ENCODE results near the gene GZMM. TPM values are rescaled to one million over a fixed set of nuclear protein-coding genes. Genes with fewer than 3 reads are reported as not detected.

GZMM gene
- polyA plus RNA-seq, 6 donors from 2014 or later = 0.40 to 1.5 (median 1.0) TPM; not detected in 2

DNA sequence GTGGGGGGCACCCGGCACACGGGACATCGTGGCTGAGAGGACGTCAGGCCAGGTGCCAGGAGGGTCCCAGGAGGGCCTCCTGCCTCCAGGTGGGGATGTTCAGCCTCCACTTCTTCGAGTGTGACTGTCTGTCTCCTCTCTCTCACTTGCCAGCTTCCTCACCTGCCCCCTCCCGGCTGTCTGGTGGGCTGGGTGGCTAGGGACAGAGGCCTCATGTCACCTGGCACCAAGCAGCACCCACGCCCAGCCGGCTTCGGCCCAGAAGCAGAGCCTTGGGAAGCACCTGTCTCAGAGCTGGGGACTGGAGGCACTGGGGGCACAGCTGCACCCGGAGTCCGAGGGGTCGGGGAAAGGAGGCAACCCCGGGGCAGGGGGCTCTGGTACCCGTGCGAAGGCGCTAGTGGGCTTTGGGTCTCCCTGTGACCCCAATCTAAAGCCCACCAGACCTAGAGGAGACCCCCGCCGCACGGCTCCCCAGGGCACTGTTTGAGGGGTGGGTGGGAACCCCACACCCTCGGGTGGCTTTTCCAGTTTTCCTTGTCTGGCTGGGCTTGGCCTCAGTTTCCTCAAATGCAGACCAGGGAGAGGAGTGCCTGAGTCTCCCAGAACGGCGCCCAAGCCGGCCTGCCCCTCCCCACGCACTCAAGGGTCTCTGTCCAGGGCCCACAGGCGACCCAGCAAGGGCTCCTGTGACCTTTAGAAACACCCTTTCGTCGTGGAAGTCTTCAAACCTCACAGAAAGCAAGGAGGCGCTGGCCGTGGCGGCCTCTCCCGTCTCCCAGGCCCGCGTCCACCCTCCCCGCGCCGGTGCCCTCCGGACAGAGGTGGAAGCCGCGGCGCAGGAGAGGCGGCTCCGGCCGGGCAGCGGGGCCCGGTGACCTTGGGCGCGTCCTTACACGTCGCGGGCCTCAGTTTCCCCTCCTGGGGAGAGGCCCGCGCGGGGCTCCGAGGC is 45.2 kb downstream of the GZMM start:
- H3K9me3 Mint-ChIP-seq = no peaks in the 10 kb centered on the region
- H3K27me3 Mint-ChIP-seq = peaks cover 4 to 51% (median 11%) of the 10 kb centered on the region in 3 donors
- DNase-seq = peak; percentile 27
- peak overlapping the region in 1 of 6 donors; percentile 44 for H3K27ac Mint-ChIP-seq
- ATAC-seq (ENCODE audit: low read depth in 2 of 2) = peak; percentile 7 to 13
- peaks cover 2 to 7% (median 5%) of the 10 kb centered on the region in 3 donors for H3K4me1 Mint-ChIP-seq
- no peaks in the 10 kb centered on the region for H3K36me3 Mint-ChIP-seq
- peak overlapping the region in 7 of 8 donors; percentile 55 to 81 (median 64) for H3K4me3 Mint-ChIP-seq

DNA sequence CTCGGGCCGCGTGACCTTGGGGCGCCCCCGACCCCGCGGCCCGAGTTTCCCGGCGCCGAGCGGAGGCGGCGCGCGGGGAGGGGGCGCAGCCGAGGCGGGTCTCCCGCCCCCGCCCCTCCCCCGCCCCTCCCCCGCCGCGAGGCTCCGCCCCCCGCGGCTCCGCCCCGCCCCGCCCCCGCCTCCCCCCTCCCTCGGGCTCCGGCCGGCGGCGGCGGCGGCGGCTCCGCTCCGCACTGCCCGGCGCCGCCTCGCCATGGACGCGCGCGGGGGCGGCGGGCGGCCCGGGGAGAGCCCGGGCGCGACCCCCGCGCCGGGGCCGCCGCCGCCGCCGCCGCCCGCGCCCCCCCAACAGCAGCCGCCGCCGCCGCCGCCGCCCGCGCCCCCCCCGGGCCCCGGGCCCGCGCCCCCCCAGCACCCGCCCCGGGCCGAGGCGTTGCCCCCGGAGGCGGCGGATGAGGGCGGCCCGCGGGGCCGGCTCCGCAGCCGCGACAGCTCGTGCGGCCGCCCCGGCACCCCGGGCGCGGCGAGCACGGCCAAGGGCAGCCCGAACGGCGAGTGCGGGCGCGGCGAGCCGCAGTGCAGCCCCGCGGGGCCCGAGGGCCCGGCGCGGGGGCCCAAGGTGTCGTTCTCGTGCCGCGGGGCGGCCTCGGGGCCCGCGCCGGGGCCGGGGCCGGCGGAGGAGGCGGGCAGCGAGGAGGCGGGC is 46.0 kb downstream of the GZMM start, which contains the start of gene HCN2:
TSS of gene HCN2 (plus strand) at position 189 of the 703 bp plus-strand sequence. CDS start at position 254, 65 bp downstream.
- peaks cover 4 to 59% (median 13%) of the 10 kb centered on the region in 3 donors for H3K27me3 Mint-ChIP-seq
- peak within 1 kb of the TSS in 1 of 6 donors; percentile 44 for H3K27ac Mint-ChIP-seq
- H3K9me3 Mint-ChIP-seq = no peaks in the 10 kb centered on the region
- H3K4me3 Mint-ChIP-seq = peak within 1 kb of the TSS in 7 of 8 donors; percentile 55 to 81 (median 64)
- no peak for DNase-seq
- peaks cover 2 to 7% (median 5%) of the 10 kb centered on the region in 3 donors for H3K4me1 Mint-ChIP-seq
- no peak for ATAC-seq (ENCODE audit: low read depth in 2 of 2)
- no peaks in the 10 kb centered on the region for H3K36me3 Mint-ChIP-seq

DNA sequence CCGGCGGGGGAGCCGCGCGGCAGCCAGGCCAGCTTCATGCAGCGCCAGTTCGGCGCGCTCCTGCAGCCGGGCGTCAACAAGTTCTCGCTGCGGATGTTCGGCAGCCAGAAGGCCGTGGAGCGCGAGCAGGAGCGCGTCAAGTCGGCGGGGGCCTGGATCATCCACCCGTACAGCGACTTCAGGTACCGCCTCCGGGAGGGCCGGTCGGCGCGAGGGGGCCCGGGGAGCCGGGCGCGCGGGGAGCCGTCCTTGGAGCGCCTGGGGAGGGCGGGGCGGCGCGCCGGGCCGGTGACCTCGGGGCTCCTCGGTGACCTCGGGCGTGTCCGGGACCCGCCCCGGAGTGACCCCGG is 46.5 kb downstream of the GZMM start:
- Mint-ChIP-seq H3K36me3 (no peaks in the 10 kb centered on the region), H3K27ac (no peak overlapping the region), H3K9me3 (no peaks in the 10 kb centered on the region), H3K4me1 (peaks cover 2 to 7% (median 5%) of the 10 kb centered on the region in 3 donors), H3K4me3 (peak overlapping the region in 4 of 8 donors; percentile 35 to 57 (median 48)), H3K27me3 (peaks cover 4 to 61% (median 18%) of the 10 kb centered on the region in 3 donors)
- ATAC-seq (ENCODE audit: low read depth in 2 of 2) (peak; percentile 43 to 50), DNase-seq (peak; percentile 28)

DNA sequence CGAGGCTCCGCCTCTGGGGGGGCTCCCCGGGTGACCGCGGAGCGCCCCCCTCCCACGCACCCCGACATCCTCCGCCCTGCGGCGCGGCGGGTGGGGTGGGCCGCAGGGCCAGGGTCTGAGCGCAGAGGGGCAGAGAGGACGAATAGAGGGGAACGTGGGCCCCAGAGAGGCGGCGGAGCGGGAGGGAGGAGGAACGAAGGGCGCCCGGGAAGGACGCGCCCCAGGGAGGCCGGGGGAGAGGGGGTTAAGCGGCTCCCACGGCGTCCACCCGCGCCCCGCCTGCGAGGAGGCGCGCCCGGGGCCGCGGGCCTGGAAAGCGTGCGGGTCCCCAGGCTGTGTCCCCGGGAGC is 46.9 kb downstream of the GZMM start:
- ATAC-seq (ENCODE audit: low read depth in 2 of 2) (no peak), DNase-seq (no peak)
- Mint-ChIP-seq H3K27ac (no peak overlapping the region), H3K36me3 (no peaks in the 10 kb centered on the region), H3K4me3 (no peak overlapping the region), H3K9me3 (no peaks in the 10 kb centered on the region), H3K4me1 (peaks cover 2 to 7% (median 5%) of the 10 kb centered on the region in 3 donors), H3K27me3 (peaks cover 4 to 62% (median 21%) of the 10 kb centered on the region in 3 donors)

DNA sequence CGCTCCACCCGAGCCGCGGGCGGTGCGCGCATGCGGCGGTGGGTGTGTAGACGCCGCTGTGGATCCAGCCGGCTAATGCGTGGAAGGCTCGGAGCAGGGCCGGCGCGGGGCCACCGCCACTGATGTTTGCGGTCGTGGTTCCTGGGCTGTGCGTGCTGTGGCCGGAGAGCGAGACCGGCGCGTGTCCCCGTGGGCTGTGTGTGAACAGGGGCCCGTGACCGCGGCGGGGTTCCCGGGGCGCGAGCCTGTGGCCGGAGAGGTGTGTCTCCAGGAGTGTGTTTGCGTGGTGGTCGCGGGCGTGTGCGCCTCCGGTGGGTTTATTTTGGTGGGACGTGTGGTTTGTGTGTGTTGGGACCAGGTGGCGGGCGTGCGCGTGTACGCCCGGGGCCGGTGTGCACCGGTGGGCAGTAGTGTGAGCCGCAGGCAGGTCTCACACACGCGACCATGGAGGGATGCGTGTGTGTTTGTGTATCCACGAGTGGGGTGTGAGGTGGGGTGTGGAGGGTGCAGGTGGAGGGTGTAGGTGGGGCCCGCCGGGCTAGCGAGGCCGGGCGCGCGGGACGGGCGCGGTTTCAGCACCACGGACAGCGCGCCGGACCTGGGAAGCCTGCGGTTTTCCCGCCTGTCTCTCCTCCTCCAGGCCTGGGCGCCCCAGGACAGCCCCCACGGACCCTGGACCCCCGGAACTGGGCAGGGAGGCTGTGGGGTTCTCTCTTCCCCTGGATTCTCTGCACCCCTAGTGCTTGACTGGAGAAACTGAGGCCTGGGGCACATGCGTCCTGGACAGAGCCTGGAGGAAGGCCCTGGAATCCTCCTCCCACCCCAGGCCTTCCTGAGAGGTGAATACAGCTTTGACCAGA is 47.5 kb downstream of the GZMM start:
- DNase-seq = no peak
- Mint-ChIP-seq H3K4me3 (peak overlapping the region in 5 of 8 donors; percentile 11 to 86 (median 41)), H3K27ac (peak overlapping the region in 1 of 6 donors; percentile 32), H3K9me3 (no peaks in the 10 kb centered on the region), H3K36me3 (no peaks in the 10 kb centered on the region), H3K27me3 (peaks cover 4 to 58% (median 21%) of the 10 kb centered on the region in 3 donors), H3K4me1 (peaks cover 2 to 7% (median 5%) of the 10 kb centered on the region in 3 donors)
- no peak for ATAC-seq (ENCODE audit: low read depth in 2 of 2)

DNA sequence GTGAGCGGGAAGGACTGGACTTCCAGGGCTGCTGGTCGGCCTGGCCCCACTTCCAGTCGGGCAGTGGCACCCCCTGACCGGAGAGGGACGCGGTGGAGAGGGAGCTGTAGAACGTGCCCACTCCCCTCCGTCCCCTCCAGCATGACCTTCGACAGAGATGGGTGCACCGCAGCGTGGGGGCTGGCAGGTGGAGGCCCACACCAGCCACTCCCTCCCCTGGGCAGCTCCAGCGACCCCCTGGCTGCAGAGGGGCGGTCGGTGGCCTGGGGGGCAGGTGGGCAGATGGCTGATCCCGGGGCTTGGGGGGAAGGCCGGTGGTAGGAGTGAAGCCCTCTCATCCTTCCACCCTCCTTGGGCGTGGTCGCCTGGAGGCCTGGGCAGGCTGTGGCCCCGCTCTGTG is 48.2 kb downstream of the GZMM start:
- Mint-ChIP-seq H3K4me3 (no peak overlapping the region), H3K27me3 (peaks cover 4 to 55% (median 21%) of the 10 kb centered on the region in 3 donors), H3K27ac (peak overlapping the region in 1 of 6 donors; percentile 72), H3K9me3 (no peaks in the 10 kb centered on the region), H3K36me3 (no peaks in the 10 kb centered on the region), H3K4me1 (peaks cover 2 to 7% (median 5%) of the 10 kb centered on the region in 3 donors)
- ATAC-seq (ENCODE audit: low read depth in 2 of 2) = no peak
- DNase-seq = no peak

DNA sequence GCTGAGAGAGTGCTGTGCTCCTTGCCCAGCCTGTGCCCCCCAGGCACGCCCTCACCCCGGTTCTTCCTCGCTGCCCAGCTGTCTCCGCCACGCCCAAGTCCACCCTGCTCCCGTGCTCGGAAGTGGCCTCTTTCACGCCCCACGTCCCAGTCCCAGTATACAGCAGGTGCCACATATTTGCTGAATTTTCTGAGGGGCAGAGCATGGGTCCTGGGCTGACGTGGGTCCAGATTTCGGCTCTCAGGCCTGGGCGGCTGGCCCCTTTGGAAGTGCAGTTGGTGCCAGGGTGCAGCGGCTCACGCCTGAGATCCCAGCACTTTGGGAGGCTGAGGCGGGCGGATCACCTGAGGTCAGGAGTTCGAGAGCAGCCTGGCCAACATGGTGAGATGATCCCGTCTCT is 49.2 kb downstream of the GZMM start:
- no peak for DNase-seq
- Mint-ChIP-seq H3K27me3 (peaks cover 1 to 54% (median 21%) of the 10 kb centered on the region in 3 donors), H3K27ac (no peak overlapping the region), H3K36me3 (no peaks in the 10 kb centered on the region), H3K9me3 (no peaks in the 10 kb centered on the region), H3K4me1 (peaks cover under 1 to 6% (median 5%) of the 10 kb centered on the region in 3 donors), H3K4me3 (peak overlapping the region in 1 of 8 donors; percentile 57)
- ATAC-seq (ENCODE audit: low read depth in 2 of 2) = no peak

DNA sequence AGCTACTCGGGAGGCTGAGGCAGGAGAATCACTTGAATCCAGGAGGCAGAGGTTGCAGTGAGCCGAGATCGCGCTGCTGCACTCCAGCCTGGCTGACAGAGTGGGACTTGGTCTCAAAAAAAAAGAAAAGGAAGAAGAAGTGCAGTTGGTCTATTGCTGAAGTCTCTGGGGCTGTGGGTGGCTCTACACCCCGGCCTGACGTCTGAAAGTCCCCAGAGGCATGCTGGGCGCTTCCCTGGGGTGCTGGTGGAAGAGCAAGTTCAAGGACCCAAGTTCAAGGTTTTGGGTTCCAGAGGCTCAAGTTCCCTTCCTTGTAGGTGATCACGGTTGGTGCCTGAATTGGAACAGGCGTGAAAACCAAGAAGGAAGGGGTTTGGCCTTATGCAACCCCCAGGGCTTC is 49.7 kb downstream of the GZMM start:
- ATAC-seq (ENCODE audit: low read depth in 2 of 2) (peak in 1 of 2 donors; percentile 52), DNase-seq (no peak)
- Mint-ChIP-seq H3K27ac (peak overlapping the region in 1 of 6 donors; percentile 84), H3K4me3 (peak overlapping the region in 3 of 8 donors; percentile 39 to 45 (median 41)), H3K27me3 (peaks cover 0 to 49% (median 17%) of the 10 kb centered on the region in 3 donors), H3K4me1 (peaks cover 0 to 5% (median 3%) of the 10 kb centered on the region in 3 donors), H3K9me3 (no peaks in the 10 kb centered on the region), H3K36me3 (no peaks in the 10 kb centered on the region)

DNA sequence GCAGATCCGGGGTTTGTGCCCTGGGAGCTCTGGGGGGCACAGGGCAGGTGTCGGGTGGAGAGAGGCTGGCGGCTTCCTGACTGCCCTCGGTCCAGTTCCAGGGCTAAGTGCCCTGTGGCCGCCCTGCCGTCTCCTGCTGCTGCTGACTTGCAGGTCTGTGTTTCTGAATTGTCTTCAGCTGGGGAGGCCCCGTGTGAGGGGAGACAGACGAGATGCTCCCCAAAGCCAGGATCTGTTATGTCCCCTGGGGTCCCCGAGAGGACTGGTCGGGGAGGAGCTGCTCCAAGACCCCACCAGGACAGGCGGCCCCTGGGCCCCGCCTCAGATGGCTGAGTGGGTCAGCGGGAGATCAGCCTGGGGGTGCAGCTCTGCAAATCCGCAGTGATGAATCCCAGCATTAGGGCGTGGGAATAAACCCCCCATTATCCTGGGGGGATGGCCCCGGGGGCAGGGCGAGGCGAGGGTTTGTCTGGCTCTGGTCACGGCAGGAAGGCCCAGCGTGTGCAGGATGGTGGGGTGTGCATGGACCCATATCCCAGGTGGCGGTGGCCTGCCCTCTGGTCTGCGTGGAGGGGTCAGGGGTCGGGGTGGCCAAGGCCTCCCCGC is 50.5 kb downstream of the GZMM start:
- no peak for ATAC-seq (ENCODE audit: low read depth in 2 of 2)
- peaks cover 0 to 5% (median 3%) of the 10 kb centered on the region in 3 donors for H3K4me1 Mint-ChIP-seq
- peaks cover 0 to 41% (median 16%) of the 10 kb centered on the region in 3 donors for H3K27me3 Mint-ChIP-seq
- H3K27ac Mint-ChIP-seq = no peak overlapping the region
- DNase-seq = no peak
- H3K9me3 Mint-ChIP-seq = no peaks in the 10 kb centered on the region
- H3K36me3 Mint-ChIP-seq = no peaks in the 10 kb centered on the region
- H3K4me3 Mint-ChIP-seq = no peak overlapping the region

DNA sequence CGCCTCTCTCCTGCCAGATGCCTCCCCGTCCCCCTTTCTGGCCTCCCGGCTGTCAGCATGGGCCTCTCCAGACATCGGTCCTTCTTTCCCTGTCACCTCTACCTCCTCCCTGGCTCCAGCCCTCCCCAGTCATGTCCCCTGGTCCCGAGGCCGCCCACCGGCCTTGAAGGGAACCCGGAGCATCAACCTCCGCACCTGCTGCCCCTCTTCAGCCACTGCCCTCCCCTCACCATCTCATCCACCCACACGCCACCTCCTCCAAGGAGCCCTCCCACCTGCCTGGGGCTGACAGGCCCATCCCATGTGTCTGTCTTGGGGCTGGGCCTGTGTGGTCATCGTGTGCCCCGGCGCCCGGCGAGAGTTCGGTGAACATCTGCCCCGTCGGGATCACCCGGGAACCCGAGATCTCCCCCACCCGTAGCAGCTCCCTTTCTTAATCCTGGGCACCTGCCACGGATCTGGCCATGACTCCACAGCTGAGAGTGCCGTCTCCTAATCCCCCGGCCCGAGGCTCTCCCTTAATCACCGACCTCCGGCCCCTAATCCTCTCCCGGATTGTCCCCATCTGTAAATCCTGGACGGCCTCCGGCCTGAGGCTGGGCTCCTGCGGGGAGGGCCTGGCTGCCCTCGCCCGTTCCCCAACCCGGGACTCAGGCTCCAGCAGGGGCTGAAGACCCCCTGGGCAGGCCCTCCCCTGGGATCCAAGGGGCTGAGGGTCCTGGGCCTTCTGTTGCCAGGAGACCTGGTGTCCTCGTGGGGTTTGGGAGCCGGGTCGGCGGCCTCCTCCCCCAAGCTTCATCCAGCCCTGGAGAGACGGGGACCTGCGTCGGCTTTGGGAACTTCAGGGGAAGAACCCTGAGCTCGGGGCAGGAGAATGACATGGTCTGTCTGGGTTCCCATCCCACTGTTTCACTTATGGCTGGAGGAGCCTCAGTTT is 51.7 kb downstream of the GZMM start:
- Mint-ChIP-seq H3K4me3 (peak overlapping the region in 1 of 8 donors; percentile 50), H3K27ac (no peak overlapping the region), H3K9me3 (peaks cover 0 to 2% (median 0%) of the 10 kb centered on the region in 7 donors), H3K4me1 (peaks cover 0 to 5% (median 3%) of the 10 kb centered on the region in 3 donors), H3K27me3 (peaks cover 0 to 41% (median 16%) of the 10 kb centered on the region in 3 donors), H3K36me3 (no peaks in the 10 kb centered on the region)
- DNase-seq (no peak), ATAC-seq (ENCODE audit: low read depth in 2 of 2) (no peak)

DNA sequence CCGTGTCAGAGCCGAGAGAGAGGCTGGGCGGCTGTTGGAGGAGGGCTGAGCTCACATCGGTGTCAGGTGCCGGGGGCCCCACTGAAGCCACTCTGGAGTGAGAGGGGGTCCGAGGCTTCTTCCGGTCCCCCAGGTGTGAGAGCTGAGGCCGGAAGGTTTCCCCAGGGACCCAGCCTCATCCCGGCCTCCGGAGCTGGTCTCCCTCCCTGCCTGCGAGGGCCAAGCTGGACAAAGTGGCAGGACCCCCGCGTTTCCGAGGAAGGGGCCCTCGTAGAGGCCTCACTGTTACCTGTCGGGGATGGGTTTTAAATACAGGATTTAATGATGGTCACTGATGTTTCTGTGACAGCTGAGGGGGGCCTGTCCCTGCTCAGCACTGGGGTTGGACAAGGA is 52.4 kb downstream of the GZMM start:
- H3K4me1 Mint-ChIP-seq = peaks cover 0 to 3% (median 2%) of the 10 kb centered on the region in 3 donors
- DNase-seq (no peak), ATAC-seq (ENCODE audit: low read depth in 2 of 2) (no peak)
- peaks cover 0 to 37% (median 16%) of the 10 kb centered on the region in 3 donors for H3K27me3 Mint-ChIP-seq
- no peak overlapping the region for H3K27ac Mint-ChIP-seq
- H3K9me3 Mint-ChIP-seq = peaks cover 0 to 2% (median 0%) of the 10 kb centered on the region in 7 donors
- H3K4me3 Mint-ChIP-seq = no peak overlapping the region
- no peaks in the 10 kb centered on the region for H3K36me3 Mint-ChIP-seq
